Thymus (tissue), 11 donors: ENCODE results near the gene PLXNC1. TPM values are rescaled to one million over a fixed set of nuclear protein-coding genes. Genes with fewer than 3 reads are reported as not detected.

Experiments
- DNase-seq, 9 donors: peaks; one replicate each; pipeline ENCODE4 v3.0.0-alpha.2; 2013; ENCODE audit warnings: low spot score in 9 of 9, low read depth in 6 of 9, missing footprints in 1 of 9
- H3K27ac ChIP-seq, 2 donors: one replicate each; pipeline ENCODE4 v1.5.1; 2013; ENCODE audit warnings: control low read depth in 1 of 2, low read depth in 1 of 2, low read length in 1 of 2, mild to moderate bottlenecking in 1 of 2, moderate library complexity in 1 of 2
- H3K27me3 ChIP-seq, 2 donors: one replicate each; pipeline ENCODE4 v1.5.1; 2013; ENCODE audit warnings: low read length in 1 of 2; ENCODE audit not compliant: control insufficient read depth in 2 of 2, insufficient read depth in 1 of 2
- H3K36me3 ChIP-seq, 2 donors: one replicate each; pipeline ENCODE4 v1.5.1; 2013; ENCODE audit warnings: low read length in 1 of 2, mild to moderate bottlenecking in 1 of 2, moderate library complexity in 1 of 2; ENCODE audit not compliant: control insufficient read depth in 2 of 2, insufficient read depth in 2 of 2
- H3K4me1 ChIP-seq, 2 donors: one replicate each; pipeline ENCODE4 v1.5.1; 2013; ENCODE audit warnings: low read length in 2 of 2; ENCODE audit not compliant: control insufficient read depth in 2 of 2, insufficient read depth in 2 of 2
- H3K4me3 ChIP-seq, 2 donors: one replicate each; pipeline ENCODE4 v1.5.1; 2013; ENCODE audit warnings: low read length in 2 of 2, control low read depth in 1 of 2, mild to moderate bottlenecking in 1 of 2
- H3K9me3 ChIP-seq, 2 donors: one replicate each; pipeline ENCODE4 v1.5.1; 2013; ENCODE audit warnings: low read length in 1 of 2, mild to moderate bottlenecking in 1 of 2; ENCODE audit not compliant: control insufficient read depth in 2 of 2, insufficient read depth in 1 of 2
- WGBS: extraction: QIAGEN DNeasy Blood & Tissue Kit; methylation state at CpG from one replicate; pipeline ENCODE4 v1.1.7; 2013; 5-methylcytosine and 5-hydroxymethylcytosine counted together
- polyA plus RNA-seq: library from polyadenylated mRNA; stranded (reverse); fragments of 200-250 nt; gene quantifications from one replicate; pipeline ENCODE4 v1.2.3, GENCODE V29; 2013
- total RNA-seq: library from RNA; stranded (reverse); fragments of 120-200 nt; gene quantifications from one replicate; pipeline ENCODE4 v1.2.4, GENCODE V29; 2013
- donor health status: healthy.

Gene PLXNC1
- total and polyA plus RNA-seq, 2 donors: 3.7 to 11.0 TPM

GRCh38 chr12:94143438-94143837 lies 4.9 kb upstream of the PLXNC1 start:
- H3K9me3 ChIP-seq: peaks cover 0 to 3% of the 10 kb centered on the region in 2 donors
- H3K4me1 ChIP-seq: peaks cover 3 to 5% of the 10 kb centered on the region in 2 donors
- no peak overlapping the region for H3K27ac ChIP-seq
- DNase-seq: no peak
- peaks cover 21 to 41% of the 10 kb centered on the region in 2 donors for H3K27me3 ChIP-seq
- no peaks in the 10 kb centered on the region for H3K36me3 ChIP-seq
- no peak overlapping the region for H3K4me3 ChIP-seq
- 95% methylated on average over 7 of the region's 7 CpGs for WGBS

- 93% methylated on average over 5 of the region's 5 CpGs for WGBS
- Histone ChIP-seq H3K4me3 (no peak overlapping the region), H3K27ac (no peak overlapping the region), H3K9me3 (peaks cover 0 to 3% of the 10 kb centered on the region in 2 donors), H3K4me1 (peaks cover 3 to 5% of the 10 kb centered on the region in 2 donors), H3K27me3 (peaks cover 21 to 42% of the 10 kb centered on the region in 2 donors), H3K36me3 (no peaks in the 10 kb centered on the region)
- no peak for DNase-seq
These were observed 4.4 kb upstream of the PLXNC1 start for GRCh38 chr12:94143951-94144350.

- Histone ChIP-seq H3K9me3 (peaks cover 3 to 5% of the 10 kb centered on the region in 2 donors), H3K27me3 (peaks cover 27 to 50% of the 10 kb centered on the region in 2 donors), H3K4me3 (no peak overlapping the region), H3K27ac (no peak overlapping the region), H3K4me1 (peaks cover 5 to 8% of the 10 kb centered on the region in 2 donors), H3K36me3 (no peaks in the 10 kb centered on the region)
- no peak for DNase-seq
- 67% methylated on average over 3 of the region's 3 CpGs for WGBS
These were observed 3.6 kb upstream of the PLXNC1 start for GRCh38 chr12:94144781-94145180.

- H3K4me3 ChIP-seq: no peak overlapping the region
- H3K36me3 ChIP-seq: no peaks in the 10 kb centered on the region
- WGBS: 52% methylated on average over 12 of the region's 12 CpGs
- H3K27ac ChIP-seq: no peak overlapping the region
- H3K27me3 ChIP-seq: peaks cover 33 to 56% of the 10 kb centered on the region in 2 donors
- peaks cover 8 to 13% of the 10 kb centered on the region in 2 donors for H3K4me1 ChIP-seq
- peak in 1 of 9 donors; percentile 55 for DNase-seq
- peaks cover 3 to 6% of the 10 kb centered on the region in 2 donors for H3K9me3 ChIP-seq
These were observed 3.0 kb upstream of the PLXNC1 start for GRCh38 chr12:94145191-94145983.

GRCh38 chr12:94146166-94146936 lies 2.0 kb upstream of the PLXNC1 start:
- Histone ChIP-seq H3K27me3 (peaks cover 41 to 64% of the 10 kb centered on the region in 2 donors), H3K9me3 (peaks cover 3 to 6% of the 10 kb centered on the region in 2 donors), H3K36me3 (no peaks in the 10 kb centered on the region), H3K4me3 (no peak overlapping the region), H3K27ac (no peak overlapping the region), H3K4me1 (peaks cover 8 to 18% of the 10 kb centered on the region in 2 donors)
- no peak for DNase-seq
- WGBS: 94% methylated on average over 9 of the region's 9 CpGs

GRCh38 chr12:94147387-94147990 lies 888 bp upstream of the PLXNC1 start:
- no peaks in the 10 kb centered on the region for H3K36me3 ChIP-seq
- 76% methylated on average over 13 of the region's 13 CpGs for WGBS
- H3K27ac ChIP-seq: no peak overlapping the region
- no peak for DNase-seq
- peak overlapping the region; percentile 42 to 68 for H3K4me3 ChIP-seq
- peaks cover 8 to 18% of the 10 kb centered on the region in 2 donors for H3K4me1 ChIP-seq
- peaks cover 49 to 73% of the 10 kb centered on the region in 2 donors for H3K27me3 ChIP-seq
- H3K9me3 ChIP-seq: peaks cover 3 to 6% of the 10 kb centered on the region in 2 donors

- Histone ChIP-seq H3K36me3 (no peaks in the 10 kb centered on the region), H3K27me3 (peaks cover 58 to 77% of the 10 kb centered on the region in 2 donors), H3K4me3 (peak overlapping the region; percentile 43 to 68), H3K9me3 (peaks cover 3 to 6% of the 10 kb centered on the region in 2 donors), H3K27ac (peak overlapping the region in 1 of 2 donors; percentile 43), H3K4me1 (peaks cover 8 to 18% of the 10 kb centered on the region in 2 donors)
- WGBS: under 1% methylated on average over 62 of the region's 62 CpGs
- peak in 1 of 9 donors; percentile 45 for DNase-seq
These were observed 352 bp downstream of the PLXNC1 start for GRCh38 chr12:94148739-94149118.

- H3K4me3 ChIP-seq: peak overlapping the region; percentile 43 to 68
- peaks cover 62 to 79% of the 10 kb centered on the region in 2 donors for H3K27me3 ChIP-seq
- H3K4me1 ChIP-seq: peaks cover 8 to 18% of the 10 kb centered on the region in 2 donors
- H3K36me3 ChIP-seq: no peaks in the 10 kb centered on the region
- peak overlapping the region in 1 of 2 donors; percentile 43 for H3K27ac ChIP-seq
- H3K9me3 ChIP-seq: peaks cover 3 to 6% of the 10 kb centered on the region in 2 donors
- DNase-seq: peak in 2 of 9 donors; percentile 56 to 69
- WGBS: under 1% methylated on average over 76 of the region's 76 CpGs
These were observed 873 bp downstream of the PLXNC1 start for GRCh38 chr12:94149119-94149780.
